ENCODE measurements around the gene POM121C.
A peak's percentile ranks its signal among the peaks of the same experiment; 100 is the strongest.
"Not testable (repeated sequence)": the region's sequence is repeated elsewhere in the genome, so short reads cannot be mapped to it uniquely, and the experiment has no call there.

POM121C gene

GRCh38 chr7:75532639-75533038 is 46.5 kb upstream of the POM121C start:
- Histone ChIP-seq H3K79me2 (ENCODE audit: insufficient read depth, low read length) (no peaks in the 10 kb centered on the region), H3K27me3 (ENCODE audit: insufficient read depth, low read length) (0 out of 2 replicates have a peak, but pooled peaks cover 9% of the 10 kb centered on the region), H3K9me2 (ENCODE audit: low read depth, low read length) (no peaks in the 10 kb centered on the region), H3K9me3 (ENCODE audit: low read length) (no peaks in the 10 kb centered on the region), H3K4me2 (ENCODE audit: low read length) (no peak overlapping the region), H3K9ac (ENCODE audit: low read length) (no peak overlapping the region), H3F3A (ENCODE audit: insufficient read depth, low read length) (no peaks in the 10 kb centered on the region), H3K4me1 (ENCODE audit: insufficient read depth, low read length, severe bottlenecking) (peaks cover 16% of the 10 kb centered on the region), H3K27ac (ENCODE audit: low read depth, low read length, poor library complexity, severe bottlenecking) (no peak overlapping the region), H2AFZ (ENCODE audit: low read length) (no peak overlapping the region), H3K36me3 (ENCODE audit: insufficient read depth, low read length) (no peaks in the 10 kb centered on the region), H3K4me3 (ENCODE audit: low read depth, low read length, poor library complexity, severe bottlenecking) (no peak overlapping the region), H4K20me1 (ENCODE audit: insufficient read depth, low read length) (no peaks in the 10 kb centered on the region)
- TF ChIP-seq EZH2 (IDR thresholded peaks at IDR 0.05; ENCODE audit: borderline replicate concordance, low read length) = no peak
- TF ChIP-seq CTCF (IDR thresholded peaks at IDR 0.05; ENCODE audit: low read length) = no peak

GRCh38 chr7:75531359-75531821 is 45.3 kb upstream of the POM121C start:
- no peaks in the 10 kb centered on the region for H3K36me3 ChIP-seq (ENCODE audit: insufficient read depth, low read length)
- no peak overlapping the region for H3K4me2 ChIP-seq (ENCODE audit: low read length)
- no peaks in the 10 kb centered on the region for H3K9me3 ChIP-seq (ENCODE audit: low read length)
- no peaks in the 10 kb centered on the region for H3K9me2 ChIP-seq (ENCODE audit: low read depth, low read length)
- H3K4me3 ChIP-seq (ENCODE audit: low read depth, low read length, poor library complexity, severe bottlenecking) = no peak overlapping the region
- peaks cover 12% of the 10 kb centered on the region; the same call in 1 of the 2 replicates for H3K79me2 ChIP-seq (ENCODE audit: insufficient read depth, low read length)
- no peaks in the 10 kb centered on the region for H3F3A ChIP-seq (ENCODE audit: insufficient read depth, low read length)
- H3K27me3 ChIP-seq (ENCODE audit: insufficient read depth, low read length) = no peaks in the 10 kb centered on the region
- peaks cover 25% of the 10 kb centered on the region for H3K4me1 ChIP-seq (ENCODE audit: insufficient read depth, low read length, severe bottlenecking)
- no peak overlapping the region for H3K27ac ChIP-seq (ENCODE audit: low read depth, low read length, poor library complexity, severe bottlenecking)
- no peak overlapping the region for H2AFZ ChIP-seq (ENCODE audit: low read length)
- no peak overlapping the region for H3K9ac ChIP-seq (ENCODE audit: low read length)
- TF ChIP-seq EZH2 (IDR thresholded peaks at IDR 0.05; ENCODE audit: borderline replicate concordance, low read length) (no peak), CTCF (IDR thresholded peaks at IDR 0.05; ENCODE audit: low read length) (no peak)
- H4K20me1 ChIP-seq (ENCODE audit: insufficient read depth, low read length) = no peaks in the 10 kb centered on the region

- not testable (repeated sequence) for H3K9me2 ChIP-seq (ENCODE audit: low read depth, low read length); H2AFZ ChIP-seq (ENCODE audit: low read length); H3K27me3 ChIP-seq (ENCODE audit: insufficient read depth, low read length); H4K20me1 ChIP-seq (ENCODE audit: insufficient read depth, low read length); H3K27ac ChIP-seq (ENCODE audit: low read depth, low read length, poor library complexity, severe bottlenecking); H3F3A ChIP-seq (ENCODE audit: insufficient read depth, low read length); H3K9me3 ChIP-seq (ENCODE audit: low read length)
- Histone ChIP-seq H3K36me3 (ENCODE audit: insufficient read depth, low read length) (peaks cover 33% of the 10 kb centered on the region), H3K4me1 (ENCODE audit: insufficient read depth, low read length, severe bottlenecking) (peaks cover 22% of the 10 kb centered on the region), H3K4me2 (ENCODE audit: low read length) (peak overlapping the region; percentile 96), H3K9ac (ENCODE audit: low read length) (peak overlapping the region; percentile 80), H3K79me2 (ENCODE audit: insufficient read depth, low read length) (peaks cover 16% of the 10 kb centered on the region; the same call in 1 of the 2 replicates), H3K4me3 (ENCODE audit: low read depth, low read length, poor library complexity, severe bottlenecking) (peak overlapping the region; percentile 81)
Measured at GRCh38 chr7:75527224-75527722, 41.2 kb upstream of the POM121C start.

- not testable (repeated sequence) for H4K20me1 ChIP-seq (ENCODE audit: insufficient read depth, low read length); H2AFZ ChIP-seq (ENCODE audit: low read length); H3K9me2 ChIP-seq (ENCODE audit: low read depth, low read length); H3K9ac ChIP-seq (ENCODE audit: low read length); H3K27ac ChIP-seq (ENCODE audit: low read depth, low read length, poor library complexity, severe bottlenecking); H3K4me2 ChIP-seq (ENCODE audit: low read length); H3K27me3 ChIP-seq (ENCODE audit: insufficient read depth, low read length); H3K9me3 ChIP-seq (ENCODE audit: low read length); H3F3A ChIP-seq (ENCODE audit: insufficient read depth, low read length); H3K4me3 ChIP-seq (ENCODE audit: low read depth, low read length, poor library complexity, severe bottlenecking)
- H3K4me1 ChIP-seq (ENCODE audit: insufficient read depth, low read length, severe bottlenecking) = peaks cover 10% of the 10 kb centered on the region
- peaks cover 67% of the 10 kb centered on the region for H3K36me3 ChIP-seq (ENCODE audit: insufficient read depth, low read length)
- H3K79me2 ChIP-seq (ENCODE audit: insufficient read depth, low read length) = peaks cover 12% of the 10 kb centered on the region; the same call in 1 of the 2 replicates
Measured at GRCh38 chr7:75521727-75522126, 35.6 kb upstream of the POM121C start.

GRCh38 chr7:75518842-75519241 is 32.7 kb upstream of the POM121C start:
- H4K20me1 ChIP-seq (ENCODE audit: insufficient read depth, low read length); H3K79me2 ChIP-seq (ENCODE audit: insufficient read depth, low read length): not testable (repeated sequence)
- H3K36me3 ChIP-seq (ENCODE audit: insufficient read depth, low read length) = peaks cover 62% of the 10 kb centered on the region

GRCh38 chr7:75509033-75509432 is 22.9 kb upstream of the POM121C start:
- H3F3A ChIP-seq (ENCODE audit: insufficient read depth, low read length); H3K9ac ChIP-seq (ENCODE audit: low read length); H3K9me2 ChIP-seq (ENCODE audit: low read depth, low read length); H3K4me2 ChIP-seq (ENCODE audit: low read length); H3K9me3 ChIP-seq (ENCODE audit: low read length); H4K20me1 ChIP-seq (ENCODE audit: insufficient read depth, low read length); H3K4me3 ChIP-seq (ENCODE audit: low read depth, low read length, poor library complexity, severe bottlenecking); H2AFZ ChIP-seq (ENCODE audit: low read length); H3K79me2 ChIP-seq (ENCODE audit: insufficient read depth, low read length); H3K4me1 ChIP-seq (ENCODE audit: insufficient read depth, low read length, severe bottlenecking); H3K27me3 ChIP-seq (ENCODE audit: insufficient read depth, low read length): not testable (repeated sequence)
- H3K27ac ChIP-seq (ENCODE audit: low read depth, low read length, poor library complexity, severe bottlenecking) = peak overlapping the region; percentile 76
- H3K36me3 ChIP-seq (ENCODE audit: insufficient read depth, low read length) = peaks cover 23% of the 10 kb centered on the region

More at GRCh38 chr7:75518842-75519241, 32.7 kb upstream of the POM121C start:
- not testable (repeated sequence) for H3F3A ChIP-seq (ENCODE audit: insufficient read depth, low read length); H3K9me2 ChIP-seq (ENCODE audit: low read depth, low read length); H3K4me2 ChIP-seq (ENCODE audit: low read length); H3K27me3 ChIP-seq (ENCODE audit: insufficient read depth, low read length); H3K9me3 ChIP-seq (ENCODE audit: low read length); H3K9ac ChIP-seq (ENCODE audit: low read length); H2AFZ ChIP-seq (ENCODE audit: low read length); H3K27ac ChIP-seq (ENCODE audit: low read depth, low read length, poor library complexity, severe bottlenecking); H3K4me3 ChIP-seq (ENCODE audit: low read depth, low read length, poor library complexity, severe bottlenecking); H3K4me1 ChIP-seq (ENCODE audit: insufficient read depth, low read length, severe bottlenecking)

All from OCI-LY1 (cell line).